ENCODE measurements around the gene TAF1. TPM values are rescaled to one million over a fixed set of nuclear protein-coding genes. Genes with fewer than 3 reads are reported as not detected.
A peak's percentile ranks its signal among the peaks of the same experiment; 100 is the strongest.
"Not testable (repeated sequence)": the region's sequence is repeated elsewhere in the genome, so short reads cannot be mapped to it uniquely, and the experiment has no call there.

The TAF1 gene
- polyA plus RNA-seq (2013, experiment 1 of 2; ENCODE audit: insufficient read length) = 16.7 TPM
- 17.3 TPM for polyA plus RNA-seq (2013, experiment 2 of 2; ENCODE audit: insufficient read length)

GRCh38 chrX:71365875-71366673 lies at the start of gene TAF1:
TAF1 (plus strand) TSS chrX:71366357; CDS start chrX:71366375, 18 bp downstream.
- DNase-seq = peak; percentile 98

- not testable (repeated sequence) for DNase-seq
Observed at GRCh38 chrX:71316959-71317358, 49.2 kb upstream of the TAF1 start.

GRCh38 chrX:71320126-71320525 lies 46.0 kb upstream of the TAF1 start:
- DNase-seq = no peak

GRCh38 chrX:71321731-71322130 lies 44.4 kb upstream of the TAF1 start:
- DNase-seq = no peak

GRCh38 chrX:71324452-71324851 lies 41.7 kb upstream of the TAF1 start:
- not testable (repeated sequence) for DNase-seq

GRCh38 chrX:71326394-71326793 lies 39.8 kb upstream of the TAF1 start:
- DNase-seq = no peak

- not testable (repeated sequence) for DNase-seq
Observed at GRCh38 chrX:71349151-71349665, 16.9 kb upstream of the TAF1 start.

- DNase-seq = not testable (repeated sequence)
Observed at GRCh38 chrX:71349867-71350266, 16.3 kb upstream of the TAF1 start.

- DNase-seq = not testable (repeated sequence)
Observed at GRCh38 chrX:71352439-71352838, 13.7 kb upstream of the TAF1 start.

GRCh38 chrX:71364221-71364620 lies 1.9 kb upstream of the TAF1 start:
- DNase-seq = no peak

- DNase-seq = no peak
Observed at GRCh38 chrX:71365356-71365874, 742 bp upstream of the TAF1 start.

GRCh38 chrX:71366674-71367256 lies 608 bp downstream of the TAF1 start:
- DNase-seq = peak; percentile 11

GRCh38 chrX:71367396-71367795 lies 1.2 kb downstream of the TAF1 start:
- peak; percentile 1 for DNase-seq

GRCh38 chrX:71372388-71372787 lies 6.2 kb downstream of the TAF1 start:
- no peak for DNase-seq

GRCh38 chrX:71378732-71379131 lies 12.6 kb downstream of the TAF1 start:
- peak; percentile 2 for DNase-seq

GRCh38 chrX:71391725-71392124 lies 25.6 kb downstream of the TAF1 start:
- not testable (repeated sequence) for DNase-seq

GRCh38 chrX:71393919-71394318 lies 27.8 kb downstream of the TAF1 start:
- no peak for DNase-seq

GRCh38 chrX:71396576-71396975 lies 30.4 kb downstream of the TAF1 start:
- DNase-seq = no peak

- no peak for DNase-seq
Observed at GRCh38 chrX:71400710-71401109, 34.6 kb downstream of the TAF1 start.

- not testable (repeated sequence) for DNase-seq
Observed at GRCh38 chrX:71416260-71416659, 50.1 kb downstream of the TAF1 start.

- DNase-seq = no peak
Observed at GRCh38 chrX:71420686-71421085, 54.5 kb downstream of the TAF1 start.

- DNase-seq = no peak
Observed at GRCh38 chrX:71432733-71433132, 66.6 kb downstream of the TAF1 start.

GRCh38 chrX:71438750-71439149 lies 72.6 kb downstream of the TAF1 start:
- DNase-seq = no peak
